ENCODE measurements around the gene EPHB2.

Gene EPHB2

DNA sequence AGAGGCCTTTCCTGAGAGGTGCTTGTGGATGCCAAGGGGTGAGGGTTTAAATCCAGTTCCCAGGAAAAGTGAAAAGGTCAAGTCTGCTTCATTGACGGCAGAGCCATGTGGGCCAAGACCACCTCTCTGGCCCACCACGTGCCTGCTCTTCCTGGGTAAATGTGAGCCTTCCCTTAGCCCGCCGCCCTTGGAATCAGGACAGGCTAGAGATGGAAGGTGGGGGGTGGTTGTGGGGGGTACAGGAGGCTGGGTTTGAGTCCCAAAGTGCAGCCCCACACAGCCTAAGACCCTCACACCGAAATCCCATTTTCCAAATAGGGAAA, 104.4 kb downstream of the EPHB2 start:
- no peak overlapping the region for H3K4me3 ChIP-seq (replicated peaks; ENCODE audit: low read depth, low read length)
- DNase-seq (ENCODE audit: low read depth) = no peak
- TF ChIP-seq, protein P1, sequence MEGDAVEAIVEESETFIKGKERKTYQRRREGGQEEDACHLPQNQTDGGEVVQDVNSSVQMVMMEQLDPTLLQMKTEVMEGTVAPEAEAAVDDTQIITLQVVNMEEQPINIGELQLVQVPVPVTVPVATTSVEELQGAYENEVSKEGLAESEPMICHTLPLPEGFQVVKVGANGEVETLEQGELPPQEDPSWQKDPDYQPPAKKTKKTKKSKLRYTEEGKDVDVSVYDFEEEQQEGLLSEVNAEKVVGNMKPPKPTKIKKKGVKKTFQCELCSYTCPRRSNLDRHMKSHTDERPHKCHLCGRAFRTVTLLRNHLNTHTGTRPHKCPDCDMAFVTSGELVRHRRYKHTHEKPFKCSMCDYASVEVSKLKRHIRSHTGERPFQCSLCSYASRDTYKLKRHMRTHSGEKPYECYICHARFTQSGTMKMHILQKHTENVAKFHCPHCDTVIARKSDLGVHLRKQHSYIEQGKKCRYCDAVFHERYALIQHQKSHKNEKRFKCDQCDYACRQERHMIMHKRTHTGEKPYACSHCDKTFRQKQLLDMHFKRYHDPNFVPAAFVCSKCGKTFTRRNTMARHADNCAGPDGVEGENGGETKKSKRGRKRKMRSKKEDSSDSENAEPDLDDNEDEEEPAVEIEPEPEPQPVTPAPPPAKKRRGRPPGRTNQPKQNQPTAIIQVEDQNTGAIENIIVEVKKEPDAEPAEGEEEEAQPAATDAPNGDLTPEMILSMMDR (IDR thresholded peaks at IDR 0.05; ENCODE audit: low read length, missing control alignments) = no peak

DNA sequence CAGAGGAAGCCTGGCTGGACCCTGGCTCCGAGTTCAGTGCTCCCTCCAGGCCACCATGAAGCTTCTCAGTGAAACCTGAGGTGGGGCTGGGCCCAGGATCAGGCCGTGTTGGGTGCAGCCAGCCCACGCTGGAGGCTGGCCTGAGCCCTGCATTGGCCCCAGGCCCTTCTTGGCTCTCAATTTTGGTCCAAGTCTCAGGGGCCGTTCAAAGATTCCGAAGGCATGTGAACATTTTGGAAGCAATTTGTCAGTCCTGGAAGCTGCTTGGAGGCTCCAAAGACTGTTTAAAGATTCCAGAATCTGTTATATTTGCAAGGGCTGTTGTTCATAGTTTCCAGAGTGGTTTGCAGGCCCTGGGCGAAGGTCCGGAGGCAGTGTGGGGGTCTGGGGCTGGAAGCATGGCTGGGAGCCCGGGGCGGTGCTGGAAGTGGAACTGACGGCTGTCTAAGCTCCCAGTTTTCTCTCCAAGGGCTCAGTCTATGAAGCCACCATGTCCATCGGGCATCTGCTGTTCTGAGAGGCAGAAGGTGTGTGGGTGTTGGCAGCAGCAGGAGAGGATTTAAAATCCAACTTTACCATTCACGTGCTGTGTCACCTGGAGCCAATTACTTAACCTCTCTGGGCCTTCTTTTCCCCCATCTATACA, 104.9 kb downstream of the EPHB2 start:
- H3K4me3 ChIP-seq (replicated peaks; ENCODE audit: low read depth, low read length) = no peak overlapping the region
- TF ChIP-seq, protein P1 (IDR thresholded peaks at IDR 0.05; ENCODE audit: low read length, missing control alignments) = no peak
- no peak for DNase-seq (ENCODE audit: low read depth)

DNA sequence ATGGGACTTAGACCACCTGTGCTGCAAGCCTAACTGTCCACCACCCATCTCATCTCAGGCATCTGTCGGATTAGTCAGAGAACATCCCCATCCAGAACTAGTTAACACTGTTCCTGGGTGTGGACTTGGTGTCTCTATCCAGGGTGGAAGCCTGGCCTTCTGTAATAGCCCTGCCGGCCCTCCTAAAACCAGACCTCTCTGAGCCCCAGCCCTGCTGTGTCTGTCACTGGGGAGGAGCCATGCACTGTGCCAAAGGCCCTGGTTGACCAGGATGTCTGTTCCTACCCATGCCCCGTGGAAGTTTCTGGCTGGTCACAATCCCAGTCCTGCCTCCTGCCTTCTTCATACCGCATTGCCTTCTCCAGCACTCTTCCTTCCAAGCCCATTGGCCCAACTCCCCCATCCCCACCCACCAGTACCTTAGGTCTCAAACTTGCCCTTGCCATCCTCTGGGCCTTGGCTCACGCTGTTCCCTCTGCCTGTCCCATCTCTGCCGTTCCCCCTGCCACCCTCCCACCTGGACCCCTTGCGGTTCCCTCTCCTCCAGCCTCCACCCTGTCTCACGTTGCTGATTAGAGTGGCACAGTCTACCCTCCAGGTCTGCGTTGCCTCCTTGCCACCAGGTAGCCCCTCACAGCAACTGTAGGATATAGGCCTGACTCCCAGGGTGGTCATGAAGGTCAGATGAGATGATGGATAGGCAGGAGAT, 105.6 kb downstream of the EPHB2 start:
- TF ChIP-seq, protein P1 (IDR thresholded peaks at IDR 0.05; ENCODE audit: low read length, missing control alignments) = no peak
- H3K4me3 ChIP-seq (replicated peaks; ENCODE audit: low read depth, low read length) = no peak overlapping the region
- no peak for DNase-seq (ENCODE audit: low read depth)

DNA sequence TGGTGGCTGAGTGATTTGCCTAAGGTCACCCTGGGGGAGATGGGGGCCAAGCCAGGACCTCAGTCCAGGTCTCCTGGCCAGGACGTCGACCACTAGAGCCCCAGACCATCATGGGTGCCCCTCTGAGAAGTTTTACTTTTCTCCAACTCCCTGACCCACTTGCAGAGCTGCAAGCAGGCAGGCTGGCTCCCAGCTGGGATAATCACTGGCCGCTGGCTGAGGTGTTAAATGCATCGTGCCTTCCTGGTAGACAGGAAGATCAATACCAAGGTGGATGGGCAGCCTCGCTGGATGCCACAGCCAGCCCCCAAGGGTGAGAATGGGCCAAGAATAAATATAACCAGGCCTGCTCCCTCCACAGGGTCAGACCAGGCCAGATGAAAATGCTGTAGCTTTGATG, 106.2 kb downstream of the EPHB2 start:
- H3K4me3 ChIP-seq (replicated peaks; ENCODE audit: low read depth, low read length) = no peak overlapping the region
- TF ChIP-seq, protein P1 (IDR thresholded peaks at IDR 0.05; ENCODE audit: low read length, missing control alignments) = no peak
- DNase-seq (ENCODE audit: low read depth) = no peak

DNA sequence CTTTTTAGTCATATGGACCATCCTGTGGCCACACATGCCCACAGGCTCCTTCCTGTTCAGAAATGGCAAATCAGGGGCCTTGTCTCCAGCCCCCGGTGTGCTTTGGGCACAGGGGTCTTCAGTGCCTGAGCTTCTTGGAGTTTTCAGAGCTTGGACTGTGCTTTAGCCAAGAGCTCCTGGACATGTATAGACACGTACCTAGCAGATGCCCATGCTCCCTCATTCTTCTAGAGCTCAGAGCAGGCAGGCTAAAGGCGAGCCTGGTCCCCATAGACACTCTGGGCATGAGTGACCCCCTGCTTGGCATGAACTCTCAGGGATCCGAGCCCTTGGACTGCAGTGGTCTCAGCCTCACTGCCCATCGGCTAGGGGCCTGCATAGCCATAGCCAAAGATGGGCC, 106.8 kb downstream of the EPHB2 start:
- TF ChIP-seq, protein P1 (IDR thresholded peaks at IDR 0.05; ENCODE audit: low read length, missing control alignments) = no peak
- no peak overlapping the region for H3K4me3 ChIP-seq (replicated peaks; ENCODE audit: low read depth, low read length)
- DNase-seq (ENCODE audit: low read depth) = no peak

DNA sequence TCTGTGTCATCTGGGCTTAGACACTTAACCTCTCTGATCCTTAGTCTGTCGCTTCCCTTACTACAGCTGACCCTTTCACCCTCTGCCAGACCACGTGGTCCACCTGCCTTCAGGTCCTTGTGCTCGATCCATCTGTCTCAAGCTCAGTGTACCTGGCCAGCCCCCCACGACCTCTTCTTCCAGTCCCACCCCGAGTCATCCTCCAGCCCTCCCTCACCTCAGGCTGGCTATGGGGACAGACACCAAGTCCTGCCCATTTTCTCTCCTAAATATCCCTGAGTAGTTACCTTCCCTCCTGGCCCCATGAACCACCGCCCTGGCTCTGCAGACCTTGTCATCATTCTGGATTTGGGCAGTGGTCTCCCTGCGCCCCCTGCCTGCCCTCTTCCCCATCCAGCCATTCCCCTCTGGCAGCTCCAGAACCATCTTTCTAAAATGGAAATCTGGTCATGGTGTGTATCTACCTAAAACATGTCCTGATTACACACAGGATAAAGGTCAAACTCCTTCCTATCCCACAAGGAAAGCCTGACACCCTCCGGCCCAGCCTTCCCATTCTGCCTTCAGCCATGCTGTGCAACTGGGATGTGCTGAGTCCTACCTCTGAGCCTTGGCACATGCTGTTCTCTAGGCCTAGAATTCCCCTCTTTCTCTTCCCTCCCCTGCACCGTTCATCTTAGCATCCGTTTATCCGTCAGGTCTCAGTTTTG, 107.6 kb downstream of the EPHB2 start:
- TF ChIP-seq, protein P1 (IDR thresholded peaks at IDR 0.05; ENCODE audit: low read length, missing control alignments) = no peak
- DNase-seq (ENCODE audit: low read depth) = no peak
- H3K4me3 ChIP-seq (replicated peaks; ENCODE audit: low read depth, low read length) = no peak overlapping the region

All from fibroblast of pulmonary artery (primary cell).